Sigmoid colon (tissue), 7 donors: ENCODE measurements around the gene CCDC149. TPM values are rescaled to one million over a fixed set of nuclear protein-coding genes. Genes with fewer than 3 reads are reported as not detected.

Source experiments
- DNase-seq: peaks from one replicate; pipeline ENCODE4 v3.0.0-alpha.2; 2019
- H3K27ac ChIP-seq, 4 donors: fragments of 200-600 bp; sonication (generic); one replicate each; pipeline ENCODE4 v1.5.1; 2016 to 2019; ENCODE audit warnings: mild to moderate bottlenecking in 1 of 4
- H3K27me3 ChIP-seq, 3 donors: fragments of 200-600 bp; sonication (generic); one replicate each; pipeline ENCODE4 v1.5.1; 2019; ENCODE audit warnings: mild to moderate bottlenecking in 1 of 3
- H3K36me3 ChIP-seq, 4 donors: fragments of 200-600 bp; sonication (generic); one replicate each; pipeline ENCODE4 v1.5.1; 2016 to 2019
- H3K4me1 ChIP-seq, 4 donors: fragments of 200-600 bp; sonication (generic); one replicate each; pipeline ENCODE4 v1.5.1; 2017 to 2019
- H3K4me3 ChIP-seq, 4 donors: fragments of 200-600 bp; sonication (generic); one replicate each; pipeline ENCODE4 v1.5.1; 2017 to 2019; ENCODE audit warnings: mild to moderate bottlenecking in 2 of 4, moderate library complexity in 1 of 4
- H3K9me3 ChIP-seq, 4 donors: fragments of 200-600 bp in 3 of 4; sonication (generic) in 3 of 4; one replicate each; pipeline versions ENCODE4 v1.5.1 to v1.6.1; 2013 to 2019
- EP300 ChIP-seq, 4 donors: sonication (generic); formaldehyde crosslinking; IDR thresholded peaks; one replicate each; pipeline ENCODE4 v1.6.1; 2017; ENCODE audit warnings: antibody characterized with exemption in 4 of 4
- POLR2A ChIP-seq, 2 donors: fragments of 450-650 bp; IDR thresholded peaks; one replicate each; pipeline ENCODE4 v1.6.1; 2016; ENCODE audit warnings: antibody characterized with exemption in 2 of 2, mild to moderate bottlenecking in 2 of 2, moderate library complexity in 2 of 2
- POLR2AphosphoS5 ChIP-seq, 4 donors: sonication (generic); formaldehyde crosslinking; IDR thresholded peaks; one replicate each; pipeline ENCODE4 v1.6.1; 2017; ENCODE audit warnings: antibody characterized with exemption in 4 of 4
- WGBS, 2 donors: extraction: QIAGEN DNeasy Blood & Tissue Kit; methylation state at CpG; one replicate each; pipeline ENCODE4 v1.1.7; 2013; 5-methylcytosine and 5-hydroxymethylcytosine counted together
- intact Hi-C: fragments of 100-400 bp; cut with DNase I; formaldehyde crosslinking; loops from one replicate; pipeline ENCODE4 v1.15.1; 2023
- polyA plus RNA-seq, 3 donors: library from polyadenylated mRNA; stranded (reverse); fragments of 200-250 nt; gene quantifications; one replicate each; pipeline ENCODE4 v1.2.3, GENCODE V29; 2013
- total RNA-seq, 4 donors: library from RNA; depleted of rRNA; stranded (reverse); fragments of >200 nt; gene quantifications; one replicate each; pipeline ENCODE4 v1.1.0, GENCODE V29; 2016
- TF ChIP-seq, protein P1 (sequence below), 4 experiments: fragments of 450-650 bp in 3 of 4; fragments of 200-600 bp in 1 of 4; IDR thresholded peaks; one replicate each; pipeline ENCODE4 v1.5.1; 2016 to 2019; ENCODE audit warnings: antibody characterized with exemption in 4 of 4, mild to moderate bottlenecking in 3 of 4, moderate library complexity in 2 of 4
- donor health status: healthy with polysubstance abuse.
- donor health status: Bipolar disorder and iron deficiency.
- donor health status: healthy.

The CCDC149 gene
- total and polyA plus RNA-seq, 7 donors: 5.8 to 21.3 (median 11.8) TPM

- Histone ChIP-seq H3K27me3 (no peaks in the 10 kb centered on the region), H3K36me3 (no peaks in the 10 kb centered on the region), H3K27ac (no peak overlapping the region), H3K4me3 (no peak overlapping the region), H3K4me1 (peaks cover 0 to 4% (median 0%) of the 10 kb centered on the region in 4 donors), H3K9me3 (peaks cover 0 to 8% (median 5%) of the 10 kb centered on the region in 4 donors)
- intact Hi-C loops: no loop called here
- no peak for DNase-seq
- TF ChIP-seq EP300 (IDR thresholded peaks at IDR 0.05) (no peak), POLR2AphosphoS5 (IDR thresholded peaks at IDR 0.05) (no peak), POLR2A (IDR thresholded peaks at IDR 0.05) (no peak)
- TF ChIP-seq, protein P1, sequence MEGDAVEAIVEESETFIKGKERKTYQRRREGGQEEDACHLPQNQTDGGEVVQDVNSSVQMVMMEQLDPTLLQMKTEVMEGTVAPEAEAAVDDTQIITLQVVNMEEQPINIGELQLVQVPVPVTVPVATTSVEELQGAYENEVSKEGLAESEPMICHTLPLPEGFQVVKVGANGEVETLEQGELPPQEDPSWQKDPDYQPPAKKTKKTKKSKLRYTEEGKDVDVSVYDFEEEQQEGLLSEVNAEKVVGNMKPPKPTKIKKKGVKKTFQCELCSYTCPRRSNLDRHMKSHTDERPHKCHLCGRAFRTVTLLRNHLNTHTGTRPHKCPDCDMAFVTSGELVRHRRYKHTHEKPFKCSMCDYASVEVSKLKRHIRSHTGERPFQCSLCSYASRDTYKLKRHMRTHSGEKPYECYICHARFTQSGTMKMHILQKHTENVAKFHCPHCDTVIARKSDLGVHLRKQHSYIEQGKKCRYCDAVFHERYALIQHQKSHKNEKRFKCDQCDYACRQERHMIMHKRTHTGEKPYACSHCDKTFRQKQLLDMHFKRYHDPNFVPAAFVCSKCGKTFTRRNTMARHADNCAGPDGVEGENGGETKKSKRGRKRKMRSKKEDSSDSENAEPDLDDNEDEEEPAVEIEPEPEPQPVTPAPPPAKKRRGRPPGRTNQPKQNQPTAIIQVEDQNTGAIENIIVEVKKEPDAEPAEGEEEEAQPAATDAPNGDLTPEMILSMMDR (IDR thresholded peaks at IDR 0.05): no peak
Measured at GRCh38 chr4:24934311-24934710, 21.5 kb upstream of the CCDC149 start.

DNA sequence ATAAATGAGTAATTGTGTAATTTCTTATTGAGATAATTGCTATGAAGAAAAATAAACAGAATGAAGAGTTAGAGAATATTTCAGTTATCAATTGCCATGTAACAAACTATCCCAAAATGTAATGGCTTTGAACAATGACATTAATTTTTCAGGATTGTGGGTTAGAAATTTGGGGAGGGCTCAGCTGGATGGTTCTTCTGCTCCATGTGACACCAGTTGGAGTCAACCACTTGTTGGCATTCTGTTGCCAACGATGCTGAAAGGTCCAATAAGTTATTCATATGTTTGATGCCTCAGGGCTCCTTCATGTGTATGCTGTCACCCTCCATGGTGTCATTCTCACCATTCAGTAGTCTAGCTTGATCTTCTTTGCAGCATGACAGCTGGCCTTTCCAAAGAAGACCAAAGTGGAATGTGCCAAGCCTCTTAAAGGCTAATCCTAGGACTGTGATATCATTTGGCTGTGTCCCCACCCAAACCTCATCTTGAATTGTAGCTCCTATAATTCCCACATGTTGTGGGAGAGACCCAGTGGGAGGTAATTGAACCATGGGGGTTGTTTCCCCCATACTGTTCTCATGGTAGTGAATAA is 20.9 kb upstream of the CCDC149 start:
- Histone ChIP-seq H3K9me3 (peaks cover 0 to 8% (median 5%) of the 10 kb centered on the region in 4 donors), H3K4me3 (no peak overlapping the region), H3K27me3 (no peaks in the 10 kb centered on the region), H3K36me3 (no peaks in the 10 kb centered on the region), H3K4me1 (peaks cover 0 to 9% (median 0%) of the 10 kb centered on the region in 4 donors), H3K27ac (no peak overlapping the region)
- no peak for DNase-seq
- intact Hi-C loops: no loop called here
- WGBS, 2 donors: 53 to 56% methylated on average over 1 of the region's 1 CpG
- TF ChIP-seq POLR2AphosphoS5 (IDR thresholded peaks at IDR 0.05) (no peak), EP300 (IDR thresholded peaks at IDR 0.05) (no peak), POLR2A (IDR thresholded peaks at IDR 0.05) (no peak)
- TF ChIP-seq, protein P1 (IDR thresholded peaks at IDR 0.05): no peak

GRCh38 chr4:24932515-24933225 is 19.8 kb upstream of the CCDC149 start:
- Histone ChIP-seq H3K36me3 (no peaks in the 10 kb centered on the region), H3K4me3 (no peak overlapping the region), H3K9me3 (peaks cover 0 to 8% (median 5%) of the 10 kb centered on the region in 4 donors), H3K4me1 (peaks cover 0 to 13% (median 0%) of the 10 kb centered on the region in 4 donors), H3K27ac (no peak overlapping the region), H3K27me3 (no peaks in the 10 kb centered on the region)
- no peak for DNase-seq
- TF ChIP-seq EP300 (IDR thresholded peaks at IDR 0.05) (no peak), POLR2A (IDR thresholded peaks at IDR 0.05) (no peak), POLR2AphosphoS5 (IDR thresholded peaks at IDR 0.05) (no peak)
- TF ChIP-seq, protein P1 (IDR thresholded peaks at IDR 0.05): no peak
- intact Hi-C loops: no loop called here
- 66 to 76% methylated on average over 2 of the region's 2 CpGs for WGBS, 2 donors

DNA sequence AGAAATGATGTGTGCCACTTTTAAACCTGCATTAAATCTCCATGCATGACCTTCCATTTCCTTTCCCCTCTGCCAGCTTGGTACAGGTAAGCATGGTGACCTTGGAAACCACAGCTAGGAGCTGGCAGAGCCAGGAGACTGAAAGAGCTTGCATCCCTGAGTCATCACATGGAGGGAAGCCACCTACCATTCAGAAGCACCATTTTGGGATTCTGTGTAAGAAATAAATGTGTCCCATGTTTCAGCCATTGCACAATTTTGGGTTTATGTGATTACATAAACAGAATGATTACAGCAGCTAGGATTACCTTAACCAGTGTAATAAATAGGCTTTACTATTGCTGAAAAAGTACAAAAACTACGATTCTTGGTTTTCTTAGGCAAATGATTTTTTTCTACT is 17.3 kb upstream of the CCDC149 start:
- Histone ChIP-seq H3K36me3 (no peaks in the 10 kb centered on the region), H3K9me3 (peaks cover 0 to 8% (median 5%) of the 10 kb centered on the region in 4 donors), H3K4me1 (peaks cover 0 to 13% (median 0%) of the 10 kb centered on the region in 4 donors), H3K4me3 (no peak overlapping the region), H3K27ac (no peak overlapping the region), H3K27me3 (no peaks in the 10 kb centered on the region)
- intact Hi-C loops: no loop called here
- WGBS, 2 donors: 76 to 77% methylated on average over 1 of the region's 1 CpG
- TF ChIP-seq POLR2AphosphoS5 (IDR thresholded peaks at IDR 0.05) (no peak), EP300 (IDR thresholded peaks at IDR 0.05) (no peak), POLR2A (IDR thresholded peaks at IDR 0.05) (no peak)
- TF ChIP-seq, protein P1 (IDR thresholded peaks at IDR 0.05): no peak
- DNase-seq: no peak
